CD14-positive monocyte (primary cell): ENCODE data around the gene S100A5. TPM values are rescaled to one million over a fixed set of nuclear protein-coding genes. Genes with fewer than 3 reads are reported as not detected.

ENCODE experiments used
- DNase-seq, 3 donors: peaks; one replicate each; pipeline ENCODE4 v3.0.0-alpha.2; 2011 to 2022
- H2AFZ ChIP-seq: 2 replicates; pipeline ENCODE4 v1.6.0; 2012; ENCODE audit warnings: mild to moderate bottlenecking, low read depth, low read length, inconsistent platforms; ENCODE audit not compliant: insufficient read depth, poor library complexity, severe bottlenecking
- H3K27ac ChIP-seq, 2 donors: 1 replicate in 1 of 2; 2 replicates in 1 of 2; pipeline ENCODE4 v1.5.1; 2012 to 2013; ENCODE audit warnings: low read length in 2 of 2, control low read depth in 1 of 2, inconsistent platforms in 1 of 2, low read depth in 1 of 2, mild to moderate bottlenecking in 1 of 2
- H3K27me3 ChIP-seq, 2 donors: one replicate each; pipeline versions ENCODE4 v1.6.0 to v1.6.1; 2011 to 2013; ENCODE audit warnings: low read length in 2 of 2; ENCODE audit not compliant: control insufficient read depth in 2 of 2, insufficient read depth in 2 of 2
- H3K36me3 ChIP-seq, 2 donors: replicated peaks in 1 of 2; 1 replicate in 1 of 2; 2 replicates in 1 of 2; pipeline versions ENCODE4 v1.5.1 to v1.6.1; 2012 to 2013; ENCODE audit warnings: low read length in 2 of 2, control low read depth in 1 of 2, inconsistent platforms in 1 of 2, mild to moderate bottlenecking in 1 of 2; ENCODE audit not compliant: insufficient read depth in 2 of 2, control insufficient read depth in 1 of 2
- H3K4me1 ChIP-seq, 2 donors: 1 replicate in 1 of 2; 2 replicates in 1 of 2; pipeline versions ENCODE4 v1.5.1 to v1.6.1; 2012 to 2013; ENCODE audit warnings: low read length in 2 of 2, control low read depth in 1 of 2, inconsistent platforms in 1 of 2, mild to moderate bottlenecking in 1 of 2, moderate library complexity in 1 of 2; ENCODE audit not compliant: insufficient read depth in 2 of 2, control insufficient read depth in 1 of 2
- H3K4me2 ChIP-seq: replicated peaks from 2 replicates; pipeline ENCODE3; 2012; ENCODE audit warnings: low read length, moderate library complexity, mild to moderate bottlenecking; ENCODE audit not compliant: poor library complexity, severe bottlenecking; ENCODE audit errors: extremely low read depth
- H3K4me3 ChIP-seq, 3 experiments: fragments of 200-600 bp in 1 of 3; sonication (generic) in 1 of 3; replicated peaks in 1 of 3; 1 replicate in 2 of 3; 2 replicates in 1 of 3; pipeline ENCODE4 v1.5.1; 2011 to 2013; ENCODE audit warnings: low read length in 3 of 3, mild to moderate bottlenecking in 3 of 3, control low read depth in 2 of 3, low read depth in 2 of 3, inconsistent platforms in 1 of 3, moderate library complexity in 1 of 3
- H3K79me2 ChIP-seq: 2 replicates; pipeline ENCODE4 v1.6.0; 2012; ENCODE audit warnings: mild to moderate bottlenecking, control low read depth, inconsistent platforms, low read length, moderate library complexity; ENCODE audit not compliant: insufficient read depth
- H3K9ac ChIP-seq: 2 replicates; pipeline ENCODE4 v1.6.0; 2017; ENCODE audit warnings: low read length, mild to moderate bottlenecking; ENCODE audit not compliant: insufficient read depth, poor library complexity, severe bottlenecking
- H3K9me3 ChIP-seq, 2 donors: replicated peaks in 1 of 2; 1 replicate in 1 of 2; 2 replicates in 1 of 2; pipeline versions ENCODE4 v1.5.1 to v1.6.1; 2012 to 2013; ENCODE audit warnings: low read length in 2 of 2, control low read depth in 1 of 2; ENCODE audit not compliant: control insufficient read depth in 1 of 2, insufficient read depth in 1 of 2
- H4K20me1 ChIP-seq: 2 replicates; pipeline ENCODE4 v1.6.0; 2012; ENCODE audit warnings: mild to moderate bottlenecking, low read length, control low read depth, moderate library complexity; ENCODE audit not compliant: insufficient read depth
- H3K27ac Mint-ChIP-seq, 7 donors: one replicate each; pipeline ENCODE4 v1.8.0; 2020; ENCODE audit warnings: mild to moderate bottlenecking in 7 of 7, mixed read lengths in 7 of 7, moderate library complexity in 6 of 7, inconsistent platforms in 2 of 7
- H3K27me3 Mint-ChIP-seq, 3 donors: one replicate each; pipeline ENCODE4 v1.8.0; 2021 to 2022; ENCODE audit warnings: low read depth in 3 of 3, mild to moderate bottlenecking in 3 of 3, mixed read lengths in 3 of 3, moderate library complexity in 3 of 3, inconsistent platforms in 1 of 3
- H3K36me3 Mint-ChIP-seq, 2 donors: one replicate each; pipeline ENCODE4 v1.8.0; 2020; ENCODE audit warnings: mixed read lengths in 2 of 2, inconsistent platforms in 1 of 2, mild to moderate bottlenecking in 1 of 2
- H3K4me1 Mint-ChIP-seq: one replicate; pipeline ENCODE4 v1.8.0; 2020; ENCODE audit warnings: mild to moderate bottlenecking, mixed read lengths
- H3K4me3 Mint-ChIP-seq, 2 donors: one replicate each; pipeline ENCODE4 v1.8.0; 2020; ENCODE audit warnings: mild to moderate bottlenecking in 2 of 2, mixed read lengths in 2 of 2, moderate library complexity in 1 of 2
- H3K9me3 Mint-ChIP-seq, 7 donors: one replicate each; pipeline ENCODE4 v1.8.0; 2020 to 2022; ENCODE audit warnings: mixed read lengths in 7 of 7, mild to moderate bottlenecking in 6 of 7, moderate library complexity in 6 of 7, inconsistent platforms in 2 of 7
- WGBS: methylation state at CpG from one replicate; pipeline ENCODE4 v1.1.5; 2013; ENCODE audit warnings: missing lambda C conversion rate; ENCODE audit not compliant: insufficient coverage; 5-methylcytosine and 5-hydroxymethylcytosine counted together
- intact Hi-C, 2 donors: fragments of 100-400 bp; cut with micrococcal nuclease; formaldehyde crosslinking; loops; one replicate each; pipeline versions ENCODE4 v1.15.0 to v1.15.1; 2023
- polyA plus RNA-seq, 3 donors: library from polyadenylated mRNA; depleted of rRNA in 1 of 3; unstranded in 2 of 3; stranded (reverse) in 1 of 3; fragments of 300-500 nt in 2 of 3; fragments of >200 nt in 1 of 3; fragmentation: Illumina TruSeq in 2 of 3; gene quantifications; 1 replicate in 2 of 3; 2 replicates in 1 of 3; pipeline ENCODE4 v1.2.3, GENCODE V29; 2012 to 2021
- TF ChIP-seq, protein P1 (sequence below): fragments of 200-600 bp; IDR thresholded peaks from one replicate; pipeline ENCODE4 v1.8.0; 2022; ENCODE audit warnings: antibody characterized with exemption, mild to moderate bottlenecking

S100A5 gene
- polyA plus RNA-seq, 3 donors: 1.4 to 2.1 TPM; not detected in 1

GRCh38 chr1:153509036-153509435 lies 31.7 kb downstream of the S100A5 start:
- H3K9me3 ChIP-seq: no peaks in the 10 kb centered on the region
- DNase-seq: no peak
- Mint-ChIP-seq H3K27ac (peak overlapping the region in 1 of 7 donors; percentile 21), H3K4me1 (peaks cover 27% of the 10 kb centered on the region), H3K4me3 (no peak overlapping the region), H3K36me3 (no peaks in the 10 kb centered on the region), H3K27me3 (peaks cover 0 to 9% (median 3%) of the 10 kb centered on the region in 3 donors), H3K9me3 (no peaks in the 10 kb centered on the region)
- WGBS: 92% methylated on average over 3 of the region's 3 CpGs
- no peaks in the 10 kb centered on the region for H4K20me1 ChIP-seq
- H3K4me2 ChIP-seq: no peak overlapping the region
- no peaks in the 10 kb centered on the region for H3K36me3 ChIP-seq
- H3K4me3 ChIP-seq: no peak overlapping the region
- H3K9ac ChIP-seq: no peak overlapping the region
- no peaks in the 10 kb centered on the region for H3K27me3 ChIP-seq
- intact Hi-C loops: no loop called here
- TF ChIP-seq, protein P1, sequence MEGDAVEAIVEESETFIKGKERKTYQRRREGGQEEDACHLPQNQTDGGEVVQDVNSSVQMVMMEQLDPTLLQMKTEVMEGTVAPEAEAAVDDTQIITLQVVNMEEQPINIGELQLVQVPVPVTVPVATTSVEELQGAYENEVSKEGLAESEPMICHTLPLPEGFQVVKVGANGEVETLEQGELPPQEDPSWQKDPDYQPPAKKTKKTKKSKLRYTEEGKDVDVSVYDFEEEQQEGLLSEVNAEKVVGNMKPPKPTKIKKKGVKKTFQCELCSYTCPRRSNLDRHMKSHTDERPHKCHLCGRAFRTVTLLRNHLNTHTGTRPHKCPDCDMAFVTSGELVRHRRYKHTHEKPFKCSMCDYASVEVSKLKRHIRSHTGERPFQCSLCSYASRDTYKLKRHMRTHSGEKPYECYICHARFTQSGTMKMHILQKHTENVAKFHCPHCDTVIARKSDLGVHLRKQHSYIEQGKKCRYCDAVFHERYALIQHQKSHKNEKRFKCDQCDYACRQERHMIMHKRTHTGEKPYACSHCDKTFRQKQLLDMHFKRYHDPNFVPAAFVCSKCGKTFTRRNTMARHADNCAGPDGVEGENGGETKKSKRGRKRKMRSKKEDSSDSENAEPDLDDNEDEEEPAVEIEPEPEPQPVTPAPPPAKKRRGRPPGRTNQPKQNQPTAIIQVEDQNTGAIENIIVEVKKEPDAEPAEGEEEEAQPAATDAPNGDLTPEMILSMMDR: no peak
- H3K27ac ChIP-seq: no peak overlapping the region
- H3K4me1 ChIP-seq: peaks cover 15 to 22% of the 10 kb centered on the region in 2 donors
- H2AFZ ChIP-seq: no peak overlapping the region
- H3K79me2 ChIP-seq: no peaks in the 10 kb centered on the region

DNA sequence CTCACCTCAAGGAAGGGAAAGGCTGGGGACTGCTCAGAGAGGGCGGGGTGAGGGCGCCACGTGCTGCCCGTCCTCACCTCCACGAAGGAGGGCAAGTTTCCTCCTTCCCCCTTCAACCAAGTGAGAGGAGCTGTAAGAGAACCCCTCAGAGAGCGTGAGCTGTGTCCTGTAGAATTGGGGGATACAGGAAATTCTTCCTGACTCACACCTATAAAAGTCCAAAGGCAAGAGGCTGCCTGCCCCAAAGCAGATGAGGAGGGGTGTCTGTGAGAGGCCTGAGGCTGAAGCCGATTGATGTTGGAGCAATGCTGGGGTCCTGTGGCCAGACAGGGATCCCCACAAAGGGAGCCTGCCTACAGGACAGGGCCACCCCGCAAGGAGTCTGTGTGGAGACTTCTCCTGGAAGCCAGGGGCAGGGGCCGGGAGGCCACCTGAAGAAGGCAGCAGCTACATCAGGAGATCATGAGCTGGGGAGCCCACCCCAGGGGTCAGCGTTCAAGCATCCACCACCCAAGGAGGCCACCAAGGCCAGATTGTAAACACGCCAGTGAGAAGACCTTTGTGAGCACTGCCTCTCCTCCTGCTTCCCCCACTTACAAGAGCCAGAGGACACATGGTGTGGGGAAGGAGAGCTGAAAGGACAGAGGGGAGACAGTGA lies 32.7 kb downstream of the S100A5 start:
- intact Hi-C loops: no loop called here
- Histone ChIP-seq H3K4me3 (no peak overlapping the region), H3K36me3 (no peaks in the 10 kb centered on the region), H3K4me1 (peaks cover 8 to 12% of the 10 kb centered on the region in 2 donors), H2AFZ (no peak overlapping the region), H3K27me3 (no peaks in the 10 kb centered on the region), H3K4me2 (no peak overlapping the region), H3K79me2 (no peaks in the 10 kb centered on the region), H4K20me1 (no peaks in the 10 kb centered on the region), H3K9me3 (no peaks in the 10 kb centered on the region), H3K27ac (no peak overlapping the region), H3K9ac (no peak overlapping the region)
- Mint-ChIP-seq H3K9me3 (no peaks in the 10 kb centered on the region), H3K27me3 (peaks cover 0 to 9% (median 3%) of the 10 kb centered on the region in 3 donors), H3K4me1 (peaks cover 17% of the 10 kb centered on the region), H3K4me3 (no peak overlapping the region), H3K36me3 (no peaks in the 10 kb centered on the region), H3K27ac (no peak overlapping the region)
- TF ChIP-seq, protein P1: no peak
- DNase-seq: no peak
- 97% methylated on average over 3 of the region's 11 CpGs for WGBS
